GM19351 (cell line): ENCODE measurements around the gene TIMP2.
"Not testable (repeated sequence)": the region's sequence is repeated elsewhere in the genome, so short reads cannot be mapped to it uniquely, and the experiment has no call there.

Source experiments
- ATAC-seq: cut with Tn5 transposase; IDR thresholded peaks from one replicate; pipeline ENCODE4 v1.9.1; 2021; ENCODE audit warnings: mild to moderate bottlenecking, moderate library complexity; ENCODE audit not compliant: unreplicated experiment

The TIMP2 gene

GRCh38 chr17:78910497-78911284 lies 14.5 kb downstream of the TIMP2 start:
- ATAC-seq: no peak

- no peak for ATAC-seq
Observed at GRCh38 chr17:78908426-78908825, 16.8 kb downstream of the TIMP2 start.

- no peak for ATAC-seq
Observed at GRCh38 chr17:78905541-78905940, 19.6 kb downstream of the TIMP2 start.

- no peak for ATAC-seq
Observed at GRCh38 chr17:78905116-78905515, 20.1 kb downstream of the TIMP2 start.

- ATAC-seq: no peak
Observed at GRCh38 chr17:78904371-78904770, 20.8 kb downstream of the TIMP2 start.

- no peak for ATAC-seq
Observed at GRCh38 chr17:78903101-78903779, 21.9 kb downstream of the TIMP2 start, which contains the start of gene CEP295NL. CEP295NL (minus strand) TSS chr17:78903201; CDS start chr17:78901828, 1,373 bp downstream.

GRCh38 chr17:78902231-78902630 lies 23.0 kb downstream of the TIMP2 start:
- ATAC-seq: not testable (repeated sequence)

GRCh38 chr17:78901806-78902205 lies 23.4 kb downstream of the TIMP2 start:
- ATAC-seq: no peak

GRCh38 chr17:78900816-78901215 lies 24.4 kb downstream of the TIMP2 start:
- ATAC-seq: no peak

- no peak for ATAC-seq
Observed at GRCh38 chr17:78899361-78900260, 25.6 kb downstream of the TIMP2 start.

- no peak for ATAC-seq
Observed at GRCh38 chr17:78898947-78899346, 26.2 kb downstream of the TIMP2 start.

GRCh38 chr17:78898075-78898836 lies 26.9 kb downstream of the TIMP2 start:
- no peak for ATAC-seq

GRCh38 chr17:78897664-78898047 lies 27.5 kb downstream of the TIMP2 start:
- ATAC-seq: no peak

- no peak for ATAC-seq
Observed at GRCh38 chr17:78896834-78897663, 28.1 kb downstream of the TIMP2 start.

GRCh38 chr17:78896091-78896833 lies 28.9 kb downstream of the TIMP2 start:
- no peak for ATAC-seq

- no peak for ATAC-seq
Observed at GRCh38 chr17:78895322-78895721, 29.9 kb downstream of the TIMP2 start.

- ATAC-seq: no peak
Observed at GRCh38 chr17:78893684-78894083, 31.5 kb downstream of the TIMP2 start.

GRCh38 chr17:78892936-78893379 lies 32.2 kb downstream of the TIMP2 start:
- ATAC-seq: no peak

- no peak for ATAC-seq
Observed at GRCh38 chr17:78892520-78892919, 32.7 kb downstream of the TIMP2 start.
